HS-5 (cell line): ENCODE results near the gene PSMD8.
"Not testable (repeated sequence)": the region's sequence is repeated elsewhere in the genome, so short reads cannot be mapped to it uniquely, and the experiment has no call there.

Experiments used
- DNase-seq: peaks from one replicate; pipeline ENCODE4 v3.0.0-alpha.2; 2012; ENCODE audit warnings: low read depth

The PSMD8 gene

GRCh38 chr19:38362076-38362945 lies 12.1 kb upstream of the PSMD8 start:
- no peak for DNase-seq

- not testable (repeated sequence) for DNase-seq
These were observed 11.3 kb upstream of the PSMD8 start for GRCh38 chr19:38362946-38363688.

- DNase-seq, result no peak
These were observed 7.3 kb upstream of the PSMD8 start for GRCh38 chr19:38367041-38367440.

DNA sequence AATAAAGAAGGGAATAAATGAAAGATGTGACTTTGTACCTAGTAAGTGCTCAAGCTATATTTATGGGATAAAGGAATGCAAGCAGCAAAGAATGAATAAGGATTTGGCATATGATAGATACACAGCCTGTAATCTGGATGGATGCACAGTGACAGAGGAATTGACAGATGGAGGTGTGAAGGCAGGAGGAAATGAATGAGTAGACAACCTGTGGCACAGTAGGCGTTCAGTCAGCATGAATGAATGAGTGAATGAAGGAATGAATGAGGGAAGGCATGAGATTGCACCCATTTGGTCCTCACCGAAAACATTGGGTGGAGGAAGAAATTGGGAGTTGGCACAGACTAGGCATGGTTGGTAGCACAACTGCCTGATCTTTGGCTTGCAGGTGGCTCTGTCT lies 4.8 kb upstream of the PSMD8 start:
- DNase-seq, result no peak

GRCh38 chr19:38370299-38370698 lies 4.1 kb upstream of the PSMD8 start:
- DNase-seq, result no peak

DNA sequence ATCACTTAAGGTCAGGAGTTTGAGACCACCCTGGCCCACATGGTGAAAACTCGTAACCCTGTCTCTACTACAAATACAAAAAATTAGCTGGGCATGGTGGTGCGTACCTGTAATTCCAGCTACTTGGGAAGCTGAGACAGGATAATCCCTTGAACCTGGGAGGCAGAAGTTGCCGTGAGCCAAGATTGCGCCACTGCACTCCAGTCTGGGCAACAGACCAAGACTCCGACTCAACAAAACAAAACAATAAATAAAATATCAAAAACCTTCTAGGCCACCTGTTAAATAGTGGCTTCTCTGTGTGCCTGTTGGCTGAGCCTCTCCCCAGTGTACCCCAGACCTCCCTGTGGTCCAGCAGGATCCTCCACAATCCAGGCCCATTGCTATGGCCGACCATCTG lies 3.3 kb upstream of the PSMD8 start:
- DNase-seq, result no peak

DNA sequence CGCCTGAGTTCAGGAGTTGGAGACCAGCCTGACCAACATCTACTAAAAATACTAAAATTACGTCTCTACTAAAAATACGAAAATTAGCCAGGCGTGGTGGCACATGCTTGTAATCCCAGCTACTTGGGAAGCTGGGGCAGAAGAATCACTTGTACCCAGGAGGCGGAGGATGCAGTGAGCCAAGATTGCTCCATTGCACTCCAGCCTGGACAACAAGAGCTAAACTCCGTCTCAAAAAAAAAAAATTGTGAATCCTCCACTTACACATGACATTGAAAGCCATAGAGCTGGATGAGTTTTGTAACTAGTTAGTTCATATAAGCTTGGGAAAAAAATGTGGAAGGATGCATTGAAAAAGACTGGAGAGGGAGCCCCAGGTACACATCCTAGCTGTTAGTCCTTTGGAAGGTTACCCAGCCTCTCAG lies 452 bp upstream of the PSMD8 start:
- no peak for DNase-seq

DNA sequence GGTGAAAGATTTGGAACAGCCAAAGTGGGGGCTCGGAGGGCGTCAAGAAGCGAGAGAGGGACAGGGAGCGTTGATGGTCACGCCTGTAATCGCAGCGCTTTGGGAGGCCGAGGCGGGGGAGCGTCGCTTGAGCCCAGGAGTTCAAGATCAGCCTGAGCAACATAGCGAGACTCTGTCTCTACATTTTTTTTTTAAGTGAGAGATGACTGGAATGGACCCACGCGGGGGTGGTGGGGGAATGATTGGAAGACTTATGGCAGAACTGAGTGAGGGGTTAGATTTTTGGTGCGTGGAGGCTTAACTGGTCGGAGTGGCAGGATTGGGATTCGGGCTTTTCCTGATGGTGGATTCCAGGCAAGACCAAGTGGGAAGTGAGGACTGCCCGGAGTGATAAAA lies 725 bp downstream of the PSMD8 start:
- no peak for DNase-seq

GRCh38 chr19:38375748-38376147 lies 1.4 kb downstream of the PSMD8 start:
- DNase-seq, result no peak

GRCh38 chr19:38376576-38376975 lies 2.2 kb downstream of the PSMD8 start:
- no peak for DNase-seq

GRCh38 chr19:38377052-38377451 lies 2.7 kb downstream of the PSMD8 start:
- DNase-seq, result no peak

DNA sequence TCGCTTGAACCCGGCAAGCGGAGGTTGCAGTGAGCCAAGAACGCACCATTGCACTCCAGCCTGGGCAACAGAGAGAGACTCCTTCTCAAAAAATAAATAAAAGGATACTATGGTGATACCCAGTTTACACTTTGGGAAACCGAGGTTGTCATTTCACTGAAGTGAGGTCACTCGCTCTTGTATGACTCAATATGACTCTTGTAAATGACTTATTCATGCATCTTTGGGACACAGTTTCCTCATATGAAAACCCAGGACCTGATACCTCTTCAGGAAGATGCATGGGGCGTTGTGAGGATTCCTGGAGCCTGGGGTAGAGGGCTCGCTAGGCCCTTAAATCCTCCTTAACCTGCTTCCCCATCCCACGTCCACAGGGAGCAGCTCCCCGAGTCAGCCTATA lies 4.5 kb downstream of the PSMD8 start:
- DNase-seq, result no peak

DNA sequence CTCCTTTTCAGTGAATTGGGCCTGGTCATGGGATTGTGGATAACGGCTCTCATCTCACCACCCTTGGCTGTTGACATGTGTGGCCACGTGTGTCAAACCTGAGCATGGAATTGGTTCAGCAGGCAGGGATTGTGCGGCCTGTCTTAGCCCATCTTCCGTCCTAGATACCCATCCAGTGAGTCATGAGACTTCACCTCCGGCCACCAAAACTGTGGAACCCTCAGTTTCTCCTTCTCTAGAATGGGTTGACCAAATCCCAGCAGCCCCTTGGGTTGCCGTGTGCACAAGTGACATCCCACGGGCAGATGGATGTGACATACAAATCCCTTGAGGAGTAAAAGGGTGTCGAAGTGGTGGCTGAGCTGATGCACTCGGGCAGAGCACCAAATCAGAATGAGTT lies 6.8 kb downstream of the PSMD8 start:
- DNase-seq, result no peak

DNA sequence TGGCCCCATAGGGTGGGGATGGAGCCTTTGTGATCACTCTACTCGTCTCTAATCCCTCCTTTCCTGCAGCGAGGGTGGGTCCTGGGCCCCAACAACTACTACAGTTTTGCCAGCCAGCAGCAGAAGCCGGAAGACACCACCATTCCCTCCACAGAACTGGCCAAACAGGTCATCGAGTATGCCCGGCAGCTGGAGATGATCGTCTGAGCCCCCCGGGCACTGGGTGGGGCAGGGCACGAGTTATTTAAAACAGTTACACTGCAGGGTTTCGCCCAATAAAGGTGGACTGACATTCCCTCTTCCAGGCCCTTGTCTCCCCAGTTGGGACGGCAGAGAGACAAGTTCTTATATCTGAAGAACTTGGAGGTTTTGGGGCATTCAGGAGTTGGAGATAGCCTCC lies 8.8 kb downstream of the PSMD8 start:
- no peak for DNase-seq

DNA sequence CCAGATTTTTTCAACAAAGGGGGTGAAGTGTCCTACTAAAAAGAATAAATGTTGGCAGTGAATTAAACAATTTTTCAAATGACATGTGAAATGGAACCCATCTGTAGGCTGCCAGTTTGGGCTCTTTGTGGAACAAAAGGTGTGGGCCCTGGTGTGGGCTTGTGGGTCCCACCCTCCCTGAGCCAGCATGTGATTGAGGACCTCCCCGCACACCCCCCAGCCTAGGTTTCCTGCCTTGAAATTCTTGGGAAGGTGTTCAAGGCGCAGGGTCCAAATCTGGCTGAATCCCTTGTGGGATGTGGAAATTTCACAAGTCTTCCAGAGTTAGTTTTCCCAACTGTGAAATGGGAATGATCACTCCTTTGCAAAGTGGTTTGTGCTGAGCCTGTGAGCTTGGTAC lies 9.4 kb downstream of the PSMD8 start:
- DNase-seq, result no peak

GRCh38 chr19:38384209-38385027 lies 10.0 kb downstream of the PSMD8 start:
- no peak for DNase-seq

DNA sequence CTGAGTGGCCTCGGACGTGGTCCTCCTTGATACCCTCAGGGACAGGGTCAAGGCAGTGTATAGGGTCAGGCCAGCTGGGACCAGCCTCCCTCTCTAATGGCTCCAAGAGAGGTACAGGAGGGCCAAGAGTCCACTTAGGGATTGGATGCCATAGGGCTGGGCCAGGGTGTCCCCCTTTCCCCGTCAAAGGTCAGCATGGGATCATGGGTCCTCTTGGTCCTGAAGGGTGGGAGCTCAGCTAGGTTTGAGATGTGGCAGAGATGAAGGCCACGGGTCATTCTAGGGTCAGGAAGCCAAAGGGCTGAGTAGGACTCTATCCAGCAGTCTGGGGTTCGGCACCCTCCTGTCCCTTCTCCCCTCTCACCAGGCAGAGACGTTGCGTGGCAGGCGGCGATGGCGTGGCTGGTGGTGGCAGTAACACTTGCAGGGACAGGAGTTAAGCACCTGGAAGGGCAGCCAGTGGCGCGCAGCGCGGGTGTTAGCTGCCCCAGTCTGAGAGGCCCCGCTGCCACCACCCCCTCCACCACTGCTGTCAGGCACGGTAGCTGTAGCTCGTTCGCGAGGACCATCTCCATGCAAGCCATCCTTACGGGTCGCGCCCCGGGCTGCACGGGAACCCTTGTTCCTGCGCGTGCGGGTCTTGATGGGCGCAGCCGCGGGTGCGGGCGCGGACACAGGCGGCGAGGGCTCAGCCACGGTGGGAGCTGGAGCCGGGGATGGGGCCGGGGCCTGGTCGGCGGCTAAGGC lies 10.9 kb downstream of the PSMD8 start:
- DNase-seq, result no peak

- DNase-seq, result no peak
These were observed 11.5 kb downstream of the PSMD8 start for GRCh38 chr19:38385804-38386257.

DNA sequence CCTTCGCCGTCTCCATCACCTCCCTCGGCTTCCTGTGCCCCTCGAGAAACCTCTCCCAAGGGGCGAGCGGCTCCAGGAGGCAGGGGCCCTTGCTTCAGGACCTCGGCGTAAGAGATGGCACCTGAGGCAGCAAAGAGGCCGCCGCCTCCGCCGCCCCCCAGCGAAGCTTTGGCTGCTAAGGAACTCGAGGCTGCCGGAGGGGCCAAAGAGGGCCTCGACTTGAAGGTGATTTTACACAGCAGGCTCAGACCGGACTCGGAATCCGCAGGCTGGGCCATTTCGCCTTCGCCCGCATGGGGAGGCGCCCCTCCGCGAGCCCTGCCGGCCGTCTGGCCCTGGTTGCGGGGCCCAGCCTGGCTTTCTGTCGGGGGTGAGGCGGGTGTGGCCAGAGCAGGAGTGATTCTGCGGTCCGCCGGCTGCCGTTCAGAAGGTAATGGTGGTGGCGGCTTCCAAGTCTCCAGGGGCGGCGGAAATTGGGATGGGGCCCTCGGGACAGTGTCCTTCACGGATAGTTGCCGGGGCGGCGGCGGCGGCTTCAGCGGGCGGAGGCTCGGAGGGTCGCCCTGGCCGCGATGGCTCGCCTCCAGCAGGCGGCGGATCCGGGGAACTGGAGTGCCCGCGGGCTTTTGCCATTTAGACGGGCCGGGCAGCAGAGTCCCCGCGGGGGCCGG lies 12.1 kb downstream of the PSMD8 start:
- no peak for DNase-seq

GRCh38 chr19:38386971-38387549 lies 12.7 kb downstream of the PSMD8 start:
- DNase-seq, result no peak
